GM19238 (cell line): Measurements from ENCODE around the gene TMED4.
"Not testable (repeated sequence)": the region's sequence is repeated elsewhere in the genome, so short reads cannot be mapped to it uniquely, and the experiment has no call there.

Experiments
- DNase-seq: peaks from one replicate; pipeline ENCODE4 v3.0.0; 2011; ENCODE audit warnings: low spot score; ENCODE audit not compliant: insufficient read length

TMED4 gene

DNA sequence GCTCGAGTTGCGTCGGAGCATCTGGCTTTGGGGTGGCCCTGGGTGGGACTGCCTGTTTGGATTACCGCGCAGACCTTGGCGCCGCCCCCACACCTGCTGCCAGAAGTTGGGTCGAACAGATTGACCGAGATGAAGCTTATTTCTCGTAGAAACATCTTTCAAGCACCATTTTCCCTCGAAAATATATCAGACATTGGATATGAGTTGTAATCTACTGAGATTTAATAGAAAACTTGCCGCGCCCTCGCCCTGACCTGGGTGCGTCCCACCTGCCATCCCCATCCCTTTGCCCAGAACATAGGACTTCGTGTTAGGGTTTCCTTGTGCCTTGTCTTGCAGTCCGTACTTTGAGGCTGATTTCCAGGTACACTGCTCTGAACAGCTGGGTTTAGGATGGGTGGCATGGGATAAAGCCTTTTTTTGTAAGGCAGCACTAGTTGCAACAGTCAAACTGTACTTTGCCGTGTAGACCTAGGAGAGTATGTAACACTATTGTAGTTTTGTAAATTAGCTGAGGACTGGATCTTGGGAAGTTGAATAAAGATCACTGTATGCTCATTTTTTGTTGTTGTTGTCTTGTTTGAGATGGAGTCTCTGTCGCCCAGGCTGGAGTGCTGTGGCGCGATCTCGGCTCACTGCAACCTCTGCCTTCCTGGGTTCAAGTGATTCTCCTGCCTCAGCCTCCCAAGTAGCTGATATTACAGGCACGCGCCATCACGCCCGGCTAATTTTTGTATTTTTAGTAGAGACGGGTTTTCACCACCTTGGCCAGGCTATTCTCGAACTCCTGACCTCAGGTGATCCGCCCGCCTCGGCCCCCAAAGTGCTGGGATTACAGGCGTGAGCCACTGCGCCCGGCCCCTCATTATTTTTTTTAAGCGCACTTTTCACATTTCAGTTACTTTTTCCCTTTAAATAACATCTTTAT is 25.4 kb upstream of the TMED4 start:
- DNase-seq: no peak

DNA sequence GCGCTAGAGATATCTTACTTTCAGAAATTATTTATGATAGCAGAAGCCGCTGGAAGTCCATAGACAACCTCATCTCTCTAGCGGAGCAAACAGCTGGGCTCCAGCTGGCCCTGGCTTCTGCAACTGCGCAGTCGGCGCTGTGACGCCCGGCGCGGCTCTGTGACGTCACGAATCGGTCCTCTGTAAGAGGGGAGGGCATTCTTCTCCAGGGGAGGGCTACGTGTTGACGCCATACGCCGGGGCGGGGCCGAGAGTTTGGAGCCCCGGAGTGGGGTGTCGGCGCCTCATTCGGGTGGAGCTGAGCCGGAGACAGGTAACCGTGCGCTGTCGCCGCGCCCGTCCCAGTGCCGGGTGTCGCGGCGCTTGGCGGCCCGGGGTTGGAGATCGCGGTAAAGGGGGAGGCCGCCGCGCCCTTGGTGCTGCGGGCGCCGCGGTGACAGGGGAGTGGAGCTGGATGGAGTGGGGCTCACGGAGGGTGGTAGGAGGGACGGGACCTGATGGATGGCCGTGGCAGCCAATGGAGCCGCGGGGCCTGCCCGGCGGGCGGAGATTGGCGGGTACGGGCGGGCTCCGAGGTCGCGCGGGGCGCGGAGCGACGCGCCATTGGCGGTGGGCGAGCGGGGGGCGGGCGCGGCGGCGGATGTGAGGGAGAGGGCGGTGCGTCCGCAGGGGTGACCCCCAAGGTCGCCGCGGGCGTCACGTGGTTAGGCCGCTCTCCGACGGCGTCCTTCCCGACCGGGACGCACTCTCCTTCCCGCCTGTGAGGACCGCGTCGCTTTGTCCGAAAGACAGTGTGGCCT is 24.5 kb upstream of the TMED4 start, which contains the start of gene OGDH:
Gene OGDH, plus strand, starts transcription at position 287 of the 800 bp plus-strand sequence. CDS start 17,717 bp downstream, outside the sequence.
- DNase-seq: peak; percentile 96

DNA sequence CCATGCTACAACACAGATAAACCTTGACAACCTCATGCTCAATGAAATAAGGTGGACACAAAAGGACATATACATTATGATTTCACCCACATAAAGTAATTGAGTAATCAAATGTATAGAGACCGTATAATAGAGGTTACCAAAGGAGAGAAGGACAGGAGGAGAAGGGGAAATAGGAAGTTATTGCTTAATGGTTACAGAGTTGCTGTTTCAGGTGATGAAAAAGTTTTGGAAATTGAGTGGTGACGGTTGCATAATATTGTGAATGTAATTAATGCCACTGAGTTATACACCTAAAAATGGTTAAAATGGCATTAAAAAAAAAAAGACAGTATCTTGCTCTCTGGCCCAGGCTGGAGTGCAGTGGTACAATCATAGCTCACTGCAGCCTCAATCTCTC is 22.9 kb upstream of the TMED4 start:
- no peak for DNase-seq

DNA sequence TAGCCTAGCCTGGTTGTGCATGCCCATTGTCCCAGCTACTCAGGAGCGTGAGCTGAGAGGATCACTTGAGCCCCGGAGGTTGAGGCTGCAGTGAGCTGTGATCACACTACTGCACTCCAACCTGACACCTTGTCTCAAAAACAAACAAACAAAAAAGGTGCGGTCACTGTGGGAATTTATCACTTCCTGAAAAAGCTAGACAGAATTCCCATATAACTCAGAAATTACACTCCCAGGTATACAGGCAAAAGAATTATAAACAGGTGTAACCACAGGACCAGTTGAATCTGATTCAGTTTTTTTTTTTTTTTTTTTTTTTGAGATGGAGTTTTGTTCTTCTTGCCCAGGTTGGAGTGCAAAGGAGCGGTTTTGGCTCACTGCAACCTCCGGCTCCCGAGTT is 21.2 kb upstream of the TMED4 start:
- DNase-seq: no peak

DNA sequence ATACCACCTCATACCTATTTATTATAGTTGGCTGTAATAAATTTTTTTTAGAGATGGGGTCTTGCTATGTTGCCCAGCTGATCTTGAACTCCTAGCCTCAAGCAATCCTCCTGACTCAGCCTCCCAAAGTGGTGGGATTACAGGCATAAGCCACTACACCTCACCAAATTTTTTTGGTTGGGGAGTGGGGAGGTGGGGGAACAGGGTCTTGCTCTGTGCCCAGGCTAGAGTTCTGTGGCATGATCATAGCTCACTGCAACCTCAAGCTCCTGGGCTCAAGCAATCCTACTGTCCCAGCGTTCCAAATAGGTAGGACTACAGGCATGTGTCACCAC is 20.5 kb upstream of the TMED4 start:
- DNase-seq: no peak

DNA sequence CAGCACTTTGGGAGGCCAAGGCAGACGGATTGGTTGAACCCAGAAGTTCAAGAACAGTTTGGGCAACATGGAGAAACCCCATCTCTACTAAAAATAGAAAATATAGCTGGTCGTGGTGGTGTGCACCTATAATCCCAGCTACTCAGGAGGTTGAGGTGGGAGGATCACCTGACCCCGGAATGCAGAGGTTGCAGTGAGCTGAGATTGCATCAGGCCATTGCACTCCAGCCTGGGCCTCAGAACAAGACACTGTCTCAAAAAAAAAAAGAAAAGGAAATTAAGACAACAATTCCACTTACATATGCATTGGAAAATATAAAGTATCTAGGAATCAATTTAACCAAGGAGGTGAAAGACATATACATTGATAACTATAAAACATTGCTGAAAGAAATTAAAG is 17.2 kb upstream of the TMED4 start:
- DNase-seq: no peak

DNA sequence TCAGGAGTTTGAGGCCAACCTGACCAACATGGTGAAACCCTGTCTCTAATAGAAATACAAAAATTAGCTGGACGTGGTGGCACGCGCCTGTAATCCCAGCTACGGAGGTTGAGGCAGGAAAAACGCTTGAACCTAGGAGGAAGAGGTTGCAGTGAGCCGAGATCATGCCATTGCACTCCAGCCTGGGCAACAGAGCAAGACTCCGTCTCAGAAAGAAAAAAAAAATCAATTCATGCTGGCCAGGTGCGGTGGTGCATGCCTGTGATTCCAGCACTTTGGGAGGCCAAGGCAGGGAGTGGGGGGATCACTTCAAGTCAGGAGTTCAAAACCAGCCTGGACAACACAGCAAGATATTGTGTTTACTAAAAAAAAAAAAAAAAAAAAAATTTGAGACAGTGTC is 15.2 kb upstream of the TMED4 start:
- DNase-seq: not testable (repeated sequence)

DNA sequence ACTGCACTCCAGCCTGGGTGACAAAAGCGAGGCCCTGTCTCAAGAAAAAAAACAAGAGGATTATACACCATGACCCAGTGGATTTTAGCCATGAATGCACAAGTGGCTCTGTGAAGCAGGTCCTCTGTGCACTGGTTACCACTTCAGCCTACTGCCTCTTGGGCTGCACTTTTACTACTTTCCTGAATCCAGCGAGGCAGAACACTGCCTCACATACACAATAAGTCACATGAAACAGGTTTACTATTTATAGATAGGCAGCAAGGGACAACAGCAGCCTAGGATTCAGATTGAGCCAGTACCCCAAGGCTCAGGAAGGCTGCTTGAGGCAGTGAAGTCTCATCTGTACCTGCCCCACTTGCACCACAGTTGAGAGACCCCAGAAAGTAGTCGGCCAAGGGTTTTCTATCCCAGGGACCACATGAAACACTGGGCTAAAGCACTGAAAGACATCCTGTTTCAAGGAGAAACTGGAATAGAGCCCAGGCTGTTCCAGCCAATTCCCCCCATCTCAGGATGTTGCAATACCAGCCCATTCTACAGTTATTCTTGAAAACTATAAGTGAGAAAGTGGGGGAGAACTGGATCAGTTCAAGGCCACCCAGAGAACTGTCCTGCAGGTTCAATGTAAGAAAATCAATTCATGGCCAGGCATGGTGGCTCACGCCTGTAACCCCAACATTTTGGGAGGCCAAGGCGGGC is 14.1 kb upstream of the TMED4 start:
- no peak for DNase-seq

DNA sequence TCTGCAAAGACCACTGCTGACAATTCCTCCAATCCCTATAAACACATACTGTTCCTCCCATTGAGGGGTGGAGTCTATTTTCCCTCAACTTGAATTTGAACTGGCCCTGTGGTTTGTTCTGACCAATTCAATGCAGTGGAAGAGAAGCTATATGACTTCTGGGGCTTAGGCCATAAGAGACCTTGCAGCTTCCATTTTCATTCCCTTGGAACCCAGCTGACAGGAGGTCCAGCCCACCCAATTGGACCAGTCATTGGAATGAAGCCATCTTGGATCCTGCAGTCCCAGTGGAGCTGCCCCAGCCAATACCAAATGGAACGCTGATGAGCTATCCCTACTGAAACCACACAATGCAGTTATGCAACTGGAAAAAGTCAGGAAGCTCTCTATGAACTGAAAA is 8.9 kb upstream of the TMED4 start:
- DNase-seq: no peak

DNA sequence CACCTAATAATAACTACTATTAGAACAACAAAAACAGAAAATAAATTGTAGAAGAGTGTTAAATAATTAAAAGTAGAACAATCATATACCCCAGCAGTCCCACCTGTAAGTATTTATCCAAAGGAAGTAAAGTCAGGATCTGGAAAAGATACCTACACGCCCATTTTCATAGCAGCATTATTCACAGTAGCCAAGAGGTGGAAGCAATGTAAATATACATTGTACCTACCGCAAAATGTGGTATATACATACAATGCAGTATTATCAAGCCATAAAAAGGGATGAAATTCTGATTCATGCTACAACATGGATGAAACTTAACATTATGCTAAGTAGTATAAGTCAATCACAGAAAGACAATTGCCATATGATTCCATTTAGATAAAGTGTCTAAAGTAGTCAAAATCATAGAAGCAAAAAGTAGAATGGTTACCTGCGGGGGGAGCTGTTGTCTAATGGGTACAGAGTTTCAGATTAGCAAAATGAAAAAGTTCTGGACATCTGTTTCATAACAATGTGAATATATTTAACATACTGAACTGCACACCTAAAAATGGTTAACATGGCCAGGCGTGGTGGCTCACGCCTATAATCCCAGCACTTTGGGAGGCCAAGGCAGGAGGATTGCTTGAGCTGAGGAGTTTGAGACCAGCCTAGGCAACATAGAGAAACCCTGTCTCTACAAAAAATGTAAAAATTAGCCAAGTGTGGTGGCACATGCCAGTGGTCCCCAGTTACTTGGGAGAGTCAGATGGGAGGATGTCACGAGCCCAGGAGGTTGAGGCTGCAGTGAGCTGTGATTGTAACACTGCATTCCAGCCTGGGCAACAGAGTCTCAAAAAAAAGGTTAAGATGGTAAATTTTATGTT is 6.0 kb upstream of the TMED4 start:
- DNase-seq: no peak

DNA sequence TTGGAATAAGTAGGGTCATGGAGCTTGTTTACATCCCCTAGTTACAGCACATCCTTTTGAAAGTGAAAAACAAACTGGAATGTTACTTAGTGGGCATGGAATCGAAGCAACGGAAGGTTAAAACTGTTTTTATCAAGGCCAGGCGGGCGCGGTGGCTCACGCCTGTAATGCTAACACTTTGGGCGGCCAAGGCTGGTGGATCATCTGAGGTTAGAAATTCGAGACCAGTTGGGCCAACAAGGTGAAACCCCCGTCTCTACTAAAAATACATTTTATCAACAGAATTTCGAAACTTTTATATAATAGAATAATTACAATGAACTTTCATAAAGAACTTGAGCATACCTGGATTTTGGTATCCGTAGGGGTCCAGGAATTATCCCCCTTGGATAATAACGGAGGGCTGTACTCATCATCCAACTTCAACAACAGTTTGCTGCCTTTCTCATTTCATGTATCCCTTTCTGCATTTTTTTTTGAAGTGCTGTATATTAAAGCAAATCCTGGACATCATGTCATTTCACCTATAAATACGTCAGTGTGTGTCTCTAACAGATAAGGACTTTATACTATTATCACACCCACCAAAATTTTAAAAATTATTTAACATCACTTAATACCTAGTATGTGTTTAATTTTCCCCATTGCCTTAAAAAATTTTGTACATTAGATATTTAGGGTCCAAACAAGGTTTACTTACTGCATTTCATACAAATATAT is 1.3 kb upstream of the TMED4 start:
- no peak for DNase-seq

DNA sequence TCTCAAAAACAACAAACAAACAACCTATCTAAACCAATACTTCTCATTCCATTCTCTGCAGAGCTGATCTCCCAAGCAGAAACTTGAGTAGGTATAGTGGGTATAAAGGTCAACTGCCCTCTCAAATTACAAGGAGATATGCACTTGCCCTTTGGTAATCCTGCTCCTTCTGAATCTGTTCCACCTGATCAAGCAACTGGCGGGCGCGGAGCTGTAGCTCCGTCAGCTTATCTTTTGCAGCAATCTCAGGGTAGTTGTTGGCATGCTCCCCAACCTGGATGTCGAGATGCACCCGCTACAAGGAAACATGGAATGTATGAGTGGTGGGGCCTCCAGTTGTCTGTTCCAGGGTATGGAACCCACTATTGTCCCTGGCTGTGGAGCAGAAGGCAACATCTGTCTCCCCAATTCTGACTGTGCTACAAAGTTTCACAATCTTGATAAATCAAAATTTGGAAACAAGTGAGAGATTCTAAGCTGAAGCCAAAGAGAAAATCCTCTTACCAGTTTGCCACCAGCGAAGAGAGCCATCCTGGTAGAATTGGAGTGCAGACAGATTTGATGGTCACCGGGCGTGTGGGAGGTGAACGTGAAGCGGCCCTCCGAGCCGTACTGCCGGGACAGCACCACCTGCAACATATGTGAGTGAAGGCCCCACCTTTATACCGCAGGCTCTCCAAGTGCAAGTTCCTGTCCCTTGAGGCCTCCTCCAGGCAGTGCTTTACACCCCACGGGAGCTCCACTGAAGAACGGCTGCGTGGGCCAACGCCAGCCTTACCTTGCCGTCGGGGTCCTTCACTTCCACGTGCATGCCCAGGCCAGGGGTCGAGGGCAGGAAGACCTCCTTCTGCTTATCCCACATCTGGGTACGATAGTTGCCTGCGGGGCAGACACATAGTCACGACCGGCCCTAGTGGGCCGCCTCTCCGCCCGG is 819 bp downstream of the TMED4 start:
- peak; percentile 30 for DNase-seq

DNA sequence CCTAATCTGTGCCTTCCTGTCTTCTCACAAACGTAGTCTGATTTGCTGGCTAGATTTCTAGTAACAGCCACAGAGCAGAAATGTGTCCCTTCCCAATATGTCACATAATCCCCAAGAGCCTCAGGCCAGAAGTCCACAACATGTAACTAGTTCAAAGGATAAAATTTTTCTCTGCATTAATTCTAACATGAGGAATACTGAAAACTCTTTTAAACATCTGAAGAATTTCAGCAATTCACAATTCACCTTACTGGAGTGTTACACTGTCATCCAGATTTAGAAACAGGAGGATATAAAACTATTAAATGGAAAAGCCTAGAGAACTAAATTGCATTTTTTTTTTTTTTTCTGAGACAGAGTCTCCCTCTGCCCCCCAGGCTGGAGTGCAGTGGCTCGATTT is 5.8 kb downstream of the TMED4 start:
- no peak for DNase-seq

DNA sequence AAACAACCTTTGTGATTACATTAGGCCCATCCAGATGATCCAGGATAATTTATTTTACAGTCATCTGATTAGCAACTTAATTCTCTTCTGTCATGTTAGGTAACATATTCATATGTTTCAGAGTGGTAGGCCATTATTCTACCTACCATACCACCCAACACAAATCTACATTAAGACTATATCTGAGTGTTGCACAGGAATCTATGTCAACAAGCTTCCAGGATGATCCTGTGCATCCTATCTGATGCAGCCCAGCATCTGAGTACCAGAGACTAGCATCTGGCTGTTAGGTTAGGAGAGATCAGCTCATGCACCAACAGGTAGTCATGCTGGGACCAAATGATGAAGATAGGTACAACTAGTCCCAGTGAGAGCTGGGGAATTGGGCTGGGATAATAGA is 7.0 kb downstream of the TMED4 start:
- DNase-seq: no peak

DNA sequence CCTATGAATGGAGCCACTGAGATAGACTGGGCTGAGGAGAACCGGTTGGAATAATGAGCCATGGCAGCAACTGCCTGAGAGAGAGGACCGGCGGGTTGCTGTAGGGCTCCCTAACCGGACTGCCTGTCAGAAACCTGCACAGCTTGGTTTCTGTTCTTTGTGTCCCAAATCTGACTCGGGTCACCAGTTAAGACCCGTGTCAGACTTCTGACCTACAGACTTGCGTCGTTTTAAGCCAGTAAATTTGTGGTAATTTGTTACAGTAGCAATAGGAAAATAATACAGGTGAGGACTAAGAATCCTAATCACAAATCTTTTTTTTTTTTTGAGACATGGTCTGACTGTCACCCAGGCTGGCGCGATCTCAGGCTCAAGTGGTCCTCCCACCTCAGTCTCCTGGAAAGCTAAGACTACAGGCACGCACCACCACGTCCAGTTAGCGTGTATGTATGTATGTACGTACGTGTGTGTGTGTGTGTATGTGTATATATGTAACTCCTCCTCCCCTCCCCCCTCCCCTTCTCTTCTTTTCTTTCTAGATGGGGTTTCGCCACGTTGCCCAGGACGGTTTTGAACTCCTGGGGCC is 7.7 kb downstream of the TMED4 start:
- no peak for DNase-seq

DNA sequence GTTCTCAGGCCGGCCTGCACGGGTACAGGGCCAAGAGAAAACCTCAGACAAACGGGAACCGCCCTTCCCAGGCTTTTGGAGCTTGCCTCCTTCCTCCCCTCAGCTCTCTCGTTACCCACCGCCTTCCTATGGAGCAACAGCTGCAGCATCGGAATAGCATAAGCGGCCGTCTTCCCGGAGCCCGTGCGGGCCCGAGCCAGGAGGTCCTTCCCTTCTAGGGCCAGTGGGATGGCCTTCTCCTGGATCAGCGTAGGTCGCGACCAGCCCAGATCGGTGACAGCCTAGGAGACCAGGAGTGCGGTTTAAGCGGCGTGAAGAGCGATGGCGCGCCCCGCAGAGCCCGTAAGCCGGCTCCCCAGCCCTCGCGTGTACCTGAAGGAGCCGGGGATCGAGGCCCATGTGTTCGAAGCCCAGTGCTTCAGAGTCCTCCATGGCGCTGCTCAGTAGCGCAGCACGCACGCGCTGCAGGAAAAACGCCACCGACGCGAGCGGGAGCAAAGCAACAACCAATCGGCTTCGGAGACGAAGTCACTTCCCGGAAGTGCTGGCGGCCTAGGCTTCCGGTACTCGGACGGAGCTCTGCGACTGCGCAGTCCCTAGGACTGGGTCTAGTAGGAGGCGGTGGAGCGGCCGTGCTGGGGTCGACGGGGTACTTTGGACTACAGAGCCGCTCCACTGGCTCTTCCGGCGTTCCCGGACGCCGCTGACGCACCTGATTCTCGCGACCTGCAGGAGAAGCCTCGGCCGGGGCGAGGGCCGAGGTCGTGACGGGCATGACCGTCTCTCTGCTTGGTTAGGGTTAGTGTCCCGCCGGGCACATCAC is 8.4 kb downstream of the TMED4 start, which contains the start of gene DDX56:
Gene DDX56, minus strand, starts transcription at position 445 of the 823 bp plus-strand sequence. Its CDS starts 13 bp downstream, at position 432.
- peak; percentile 92 for DNase-seq

DNA sequence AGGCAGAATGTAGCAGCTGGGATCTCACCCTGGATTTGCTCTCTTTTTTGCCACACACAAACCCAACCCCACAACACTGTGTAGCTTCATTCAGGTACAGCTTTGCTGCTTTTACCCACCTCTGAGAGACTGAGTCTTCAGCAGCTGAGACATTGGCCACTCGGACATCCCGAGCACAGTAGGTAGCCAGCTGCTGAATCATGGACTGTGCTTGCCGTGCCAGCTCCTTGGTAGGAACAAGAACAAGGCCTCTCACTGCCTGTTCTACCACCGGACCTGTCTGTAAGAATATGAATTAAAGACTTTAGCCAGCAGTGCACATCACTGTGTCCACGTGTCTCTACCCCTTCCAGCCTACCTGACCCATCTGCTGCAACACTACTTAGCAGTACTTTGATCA is 9.3 kb downstream of the TMED4 start:
- no peak for DNase-seq

DNA sequence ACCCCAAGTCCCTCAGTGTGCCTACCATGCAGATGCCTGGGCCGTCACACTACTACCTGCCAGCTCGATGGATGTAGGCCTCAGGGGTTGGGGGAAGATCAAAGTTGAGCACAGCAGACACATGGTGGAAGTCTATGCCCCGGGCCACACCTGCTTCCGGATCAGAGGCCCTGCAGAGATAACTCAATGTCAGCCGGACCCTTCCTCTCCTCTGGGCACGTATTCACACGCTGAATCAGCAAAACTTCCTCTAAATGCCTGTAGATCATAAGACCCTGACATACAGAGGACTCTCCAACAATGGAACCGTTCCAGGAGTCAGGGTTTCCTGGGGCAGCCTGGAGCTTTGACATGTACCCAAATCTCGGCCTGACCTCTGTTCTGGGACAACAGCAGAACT is 12.1 kb downstream of the TMED4 start:
- DNase-seq: no peak
